K562 (cell line): Measurements from ENCODE around the gene AMBRA1. TPM values are rescaled to one million over a fixed set of nuclear protein-coding genes. Genes with fewer than 3 reads are reported as not detected.

Experiments
- ADNP ChIP-seq: fragments of 200-800 bp; sonication (Bioruptor generic); IDR thresholded peaks from 2 replicates; pipeline ENCODE4 v1.6.1; 2016; ENCODE audit warnings: missing genetic modification characterization, missing compliant biosample characterization
- ATF3 ChIP-seq, 2 experiments: fragments of 450-650 bp in 1 of 2; sonication (generic) in 1 of 2; formaldehyde crosslinking in 1 of 2; IDR thresholded peaks in 1 of 2; conservative IDR thresholded peaks in 1 of 2; 2 replicates each; pipeline versions ENCODE4 v1.6.1 to v1.8.1; 2016 to 2023; ENCODE audit warnings: mild to moderate bottlenecking in 2 of 2, moderate library complexity in 2 of 2, inconsistent platforms in 1 of 2, missing genetic modification reagents in 1 of 2
- BMI1 ChIP-seq: fragments of 150-350 bp; IDR thresholded peaks from 2 replicates; pipeline ENCODE4 v1.6.1; 2014; ENCODE audit warnings: low read length
- CREM ChIP-seq: IDR thresholded peaks from 2 replicates; pipeline ENCODE4 v1.6.1; 2014; ENCODE audit warnings: antibody characterized with exemption, low read depth
- CSDE1 ChIP-seq, 2 experiments: fragments of 450-650 bp; IDR thresholded peaks; 2 replicates each; pipeline ENCODE4 v1.6.1; 2016; ENCODE audit warnings: mild to moderate bottlenecking in 1 of 2
- CTCFL ChIP-seq: IDR thresholded peaks from 2 replicates; pipeline ENCODE4 v1.6.1; 2011; ENCODE audit warnings: borderline replicate concordance, low read depth, mild to moderate bottlenecking, moderate library complexity, low read length; ENCODE audit not compliant: insufficient read depth, poor library complexity, severe bottlenecking
- JUNB ChIP-seq: fragments of 450-650 bp; formaldehyde crosslinking; conservative IDR thresholded peaks from 2 replicates; pipeline ENCODE4 v1.4.0; 2020; ENCODE audit warnings: mild to moderate bottlenecking
- KDM2B ChIP-seq: fragments of 250-450 bp; sonication (Bioruptor Pico); IDR thresholded peaks from 2 replicates; pipeline ENCODE4 v1.8.0; 2021; ENCODE audit warnings: mild to moderate bottlenecking, moderate library complexity
- KLF16 ChIP-seq: IDR thresholded peaks from 2 replicates; pipeline ENCODE4 v1.6.1; 2016; ENCODE audit warnings: antibody characterized with exemption
- MECOM ChIP-seq: fragments of 250-450 bp; sonication (Bioruptor Pico); IDR thresholded peaks from 2 replicates; pipeline ENCODE4 v1.8.0; 2022; ENCODE audit warnings: inconsistent platforms
- PYGO2 ChIP-seq: fragments of 450-650 bp; IDR thresholded peaks from 2 replicates; pipeline ENCODE4 v1.6.1; 2016; ENCODE audit warnings: mild to moderate bottlenecking, missing genetic modification characterization, moderate library complexity, missing compliant biosample characterization
- RREB1 ChIP-seq: fragments of 250-450 bp; sonication (Bioruptor Pico); IDR thresholded peaks from 2 replicates; pipeline ENCODE4 v1.4.0; 2020
- SIRT6 ChIP-seq: IDR thresholded peaks from one replicate; pipeline ENCODE4 v1.6.1; 2012; ENCODE audit warnings: low read depth, mild to moderate bottlenecking, control low read depth, inconsistent platforms, low read length, moderate library complexity
- SLC30A9 ChIP-seq: fragments of 250-450 bp; sonication (Bioruptor Pico); IDR thresholded peaks from 2 replicates; pipeline ENCODE4 v1.8.0; 2022; ENCODE audit warnings: mild to moderate bottlenecking, moderate library complexity
- SRSF9 ChIP-seq: fragments of 200-400 bp; formaldehyde crosslinking; IDR thresholded peaks from 2 replicates; pipeline ENCODE4 v1.6.1; 2017; ENCODE audit warnings: low read depth, low read length, borderline replicate concordance
- TBL1XR1 ChIP-seq, 2 experiments: IDR thresholded peaks; 2 replicates each; pipeline ENCODE4 v1.6.1; 2012; ENCODE audit warnings: improper control_type of control experiment in 2 of 2, low read length in 2 of 2, mild to moderate bottlenecking in 1 of 2
- ZFX ChIP-seq: sonication (generic); formaldehyde crosslinking; IDR thresholded peaks from 2 replicates; pipeline ENCODE4 v1.8.0; 2022; ENCODE audit warnings: mild to moderate bottlenecking, missing genetic modification reagents, moderate library complexity
- ZNF395 ChIP-seq: fragments of 200-800 bp; sonication (Bioruptor generic); IDR thresholded peaks from 2 replicates; pipeline ENCODE4 v1.6.1; 2017; ENCODE audit warnings: missing genetic modification characterization, missing compliant biosample characterization
- polyA plus RNA-seq, 8 experiments: library from polyadenylated mRNA; depleted of rRNA in 4 of 8; stranded (reverse) in 5 of 8; unstranded in 3 of 8; fragments of >200 nt; fragmentation: Nextera tagmentation in 2 of 8; fragmentation: Illumina TruSeq in 1 of 8; extraction: Ambion mirVana in 2 of 8; extraction: Trizol in 1 of 8; gene quantifications; 2 replicates each; pipeline versions ENCODE4 v1.2.1 to v1.2.3, GENCODE V29; 2011 to 2014; ENCODE audit warnings: inconsistent platforms in 1 of 8, missing spikeins in 1 of 8
- total RNA-seq, 7 experiments: library from RNA; depleted of rRNA in 6 of 7; stranded (reverse); fragments of >200 nt in 6 of 7; fragmentation: Illumina TruSeq in 2 of 7; extraction: Trizol in 2 of 7; gene quantifications; 2 replicates each; pipeline versions ENCODE4 v1.2.1 to v1.2.3, GENCODE V29; 2011 to 2021; ENCODE audit warnings: low replicate concordance in 1 of 7

The AMBRA1 gene
- total and polyA plus RNA-seq, 9 of the 15 experiments (the other 6 are each of a cell fraction or from before 2014, with no cell fraction given): 0.15 to 24.5 (median 13.0) TPM

GRCh38 chr11:46380340-46381047, 213.3 kb downstream of the AMBRA1 start (continued):
- TF ChIP-seq KLF16 (peak; percentile 58; the same call in 1 of the 2 replicates), TBL1XR1 (IDR thresholded peaks at IDR 0.05; ENCODE audit: low read length in 2 of 2) (peak in 1 of 2 experiments; percentile 13; a peak in 1 of 4 replicates), CREM (no peak), MECOM (CRISPR knock-in tag) (no peak), ATF3 (IDR thresholded peaks at IDR 0.05) (peak; percentile 65), ATF3 (CRISPR knock-in tag; conservative IDR thresholded peaks at IDR 0.05) (no peak), JUNB (CRISPR knock-in tag) (no peak), ZFX (peak; percentile 73), PYGO2 (no peak), RREB1 (no peak), BMI1 (no peak), KDM2B (CRISPR knock-in tag) (no peak), ADNP (tag) (no peak), CSDE1 (IDR thresholded peaks at IDR 0.05) (no peak), SIRT6 (no peak), SLC30A9 (CRISPR knock-in tag) (no peak), CTCFL (no peak), ZNF395 (CRISPR knock-in tag) (0 out of 2 replicates have a peak, but pooled peaks have one; percentile 4), SRSF9 (no peak)
